ENCODE results near the gene AHRR. TPM values are rescaled to one million over a fixed set of nuclear protein-coding genes. Genes with fewer than 3 reads are reported as not detected.

AHRR gene
- total and polyA plus RNA-seq, 10 of the 15 experiments (the other 5 are each of a cell fraction or from before 2014, with no cell fraction given) = 0.90 to 35.2 (median 19.2) TPM

DNA sequence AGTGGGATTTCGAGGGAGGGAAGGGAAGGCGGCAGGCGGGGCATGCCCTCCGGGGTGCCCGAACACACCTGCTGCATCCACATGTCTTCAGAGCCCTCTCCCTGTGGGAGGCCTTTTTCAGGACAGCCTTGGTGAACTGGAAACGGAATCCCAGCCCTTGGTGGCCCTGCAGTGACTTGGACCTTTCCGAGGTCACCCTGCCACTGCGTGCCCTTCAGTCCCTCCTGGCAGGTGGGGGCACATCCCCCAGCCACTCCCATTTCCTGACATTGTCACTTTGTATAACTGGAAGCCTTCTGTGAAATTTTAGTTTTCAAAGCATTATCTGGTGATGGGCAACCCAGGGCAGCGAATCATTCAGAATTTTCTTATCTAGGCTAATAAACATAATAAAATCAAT, 11.0 kb upstream of the AHRR start:
- ChIA-PET RAD21 (ENCODE audit: unreplicated experiment) (no interaction called here), SMC1A (ENCODE audit: uncharacterized antibody, unreplicated experiment) (no interaction called here), POLR2A (no interaction called here), CTCF (no interaction called here)
- WGBS (ENCODE audit: insufficient coverage, insufficient replicate concordance, low lambda C conversion rate, missing lambda C conversion rate) = 96% methylated on average over 9 of the region's 9 CpGs
- Histone ChIP-seq H3K36me3 (ENCODE audit: control insufficient read depth in 2 of 2, insufficient read depth in 2 of 2, low read length in 1 of 2) (peaks cover 30 to 37% of the 10 kb centered on the region in 2 experiments), H3K9ac (ENCODE audit: control insufficient read depth, insufficient read depth, low read length) (no peak overlapping the region), H3K9me3 (replicated peaks; ENCODE audit: control insufficient read depth, insufficient read depth, low read length) (no peaks in the 10 kb centered on the region), H3K4me1 (ENCODE audit: control insufficient read depth, insufficient read depth, low read length) (no peaks in the 10 kb centered on the region), H3K4me2 (ENCODE audit: control insufficient read depth, insufficient read depth) (no peak overlapping the region), H3K79me2 (ENCODE audit: control insufficient read depth, insufficient read depth, low read length) (no peaks in the 10 kb centered on the region; the same call in 1 of the 2 replicates), H3K4me3 (no peak overlapping the region), H3K27ac (ENCODE audit: control insufficient read depth, insufficient read depth) (no peak overlapping the region), H3K27me3 (replicated peaks in 1 of 2; ENCODE audit: control insufficient read depth in 2 of 2, insufficient read depth in 2 of 2, low read length in 1 of 2) (no peaks in the 10 kb centered on the region), H2AFZ (ENCODE audit: control insufficient read depth, low read depth, low read length) (no peak overlapping the region), H4K20me1 (ENCODE audit: control insufficient read depth, insufficient read depth) (no peaks in the 10 kb centered on the region; the same call in 1 of the 2 replicates)
- no TSS peak for BruUV-seq (replicated peaks)
- TF ChIP-seq GATAD2B (conservative IDR thresholded peaks at IDR 0.05; ENCODE audit: low read depth) (no peak), ZNF207 (IDR thresholded peaks at IDR 0.05; ENCODE audit: borderline replicate concordance) (no peak), RFX5 (IDR thresholded peaks at IDR 0.05; ENCODE audit: low read depth, low read length) (no peak), RB1 (IDR thresholded peaks at IDR 0.05; ENCODE audit: borderline replicate concordance) (no peak), NR2C1 (IDR thresholded peaks at IDR 0.05) (no peak), MTA2 (IDR thresholded peaks at IDR 0.05; ENCODE audit: low read depth) (no peak), NFIC (IDR thresholded peaks at IDR 0.05; ENCODE audit: low read depth, low read length) (no peak), CREM (IDR thresholded peaks at IDR 0.05; ENCODE audit: low read depth) (no peak), PAX8 (IDR thresholded peaks at IDR 0.05) (no peak), JUND (IDR thresholded peaks at IDR 0.05; ENCODE audit: low read depth, low read length) (no peak)
- TF ChIP-seq, protein P1, sequence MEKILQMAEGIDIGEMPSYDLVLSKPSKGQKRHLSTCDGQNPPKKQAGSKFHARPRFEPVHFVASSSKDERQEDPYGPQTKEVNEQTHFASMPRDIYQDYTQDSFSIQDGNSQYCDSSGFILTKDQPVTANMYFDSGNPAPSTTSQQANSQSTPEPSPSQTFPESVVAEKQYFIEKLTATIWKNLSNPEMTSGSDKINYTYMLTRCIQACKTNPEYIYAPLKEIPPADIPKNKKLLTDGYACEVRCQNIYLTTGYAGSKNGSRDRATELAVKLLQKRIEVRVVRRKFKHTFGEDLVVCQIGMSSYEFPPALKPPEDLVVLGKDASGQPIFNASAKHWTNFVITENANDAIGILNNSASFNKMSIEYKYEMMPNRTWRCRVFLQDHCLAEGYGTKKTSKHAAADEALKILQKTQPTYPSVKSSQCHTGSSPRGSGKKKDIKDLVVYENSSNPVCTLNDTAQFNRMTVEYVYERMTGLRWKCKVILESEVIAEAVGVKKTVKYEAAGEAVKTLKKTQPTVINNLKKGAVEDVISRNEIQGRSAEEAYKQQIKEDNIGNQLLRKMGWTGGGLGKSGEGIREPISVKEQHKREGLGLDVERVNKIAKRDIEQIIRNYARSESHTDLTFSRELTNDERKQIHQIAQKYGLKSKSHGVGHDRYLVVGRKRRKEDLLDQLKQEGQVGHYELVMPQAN (conservative IDR thresholded peaks at IDR 0.05) = no peak
- TF ChIP-seq, protein P2, sequence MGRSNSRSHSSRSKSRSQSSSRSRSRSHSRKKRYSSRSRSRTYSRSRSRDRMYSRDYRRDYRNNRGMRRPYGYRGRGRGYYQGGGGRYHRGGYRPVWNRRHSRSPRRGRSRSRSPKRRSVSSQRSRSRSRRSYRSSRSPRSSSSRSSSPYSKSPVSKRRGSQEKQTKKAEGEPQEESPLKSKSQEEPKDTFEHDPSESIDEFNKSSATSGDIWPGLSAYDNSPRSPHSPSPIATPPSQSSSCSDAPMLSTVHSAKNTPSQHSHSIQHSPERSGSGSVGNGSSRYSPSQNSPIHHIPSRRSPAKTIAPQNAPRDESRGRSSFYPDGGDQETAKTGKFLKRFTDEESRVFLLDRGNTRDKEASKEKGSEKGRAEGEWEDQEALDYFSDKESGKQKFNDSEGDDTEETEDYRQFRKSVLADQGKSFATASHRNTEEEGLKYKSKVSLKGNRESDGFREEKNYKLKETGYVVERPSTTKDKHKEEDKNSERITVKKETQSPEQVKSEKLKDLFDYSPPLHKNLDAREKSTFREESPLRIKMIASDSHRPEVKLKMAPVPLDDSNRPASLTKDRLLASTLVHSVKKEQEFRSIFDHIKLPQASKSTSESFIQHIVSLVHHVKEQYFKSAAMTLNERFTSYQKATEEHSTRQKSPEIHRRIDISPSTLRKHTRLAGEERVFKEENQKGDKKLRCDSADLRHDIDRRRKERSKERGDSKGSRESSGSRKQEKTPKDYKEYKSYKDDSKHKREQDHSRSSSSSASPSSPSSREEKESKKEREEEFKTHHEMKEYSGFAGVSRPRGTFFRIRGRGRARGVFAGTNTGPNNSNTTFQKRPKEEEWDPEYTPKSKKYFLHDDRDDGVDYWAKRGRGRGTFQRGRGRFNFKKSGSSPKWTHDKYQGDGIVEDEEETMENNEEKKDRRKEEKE (IDR thresholded peaks at IDR 0.05) = no peak
- TF ChIP-seq, protein P3, sequence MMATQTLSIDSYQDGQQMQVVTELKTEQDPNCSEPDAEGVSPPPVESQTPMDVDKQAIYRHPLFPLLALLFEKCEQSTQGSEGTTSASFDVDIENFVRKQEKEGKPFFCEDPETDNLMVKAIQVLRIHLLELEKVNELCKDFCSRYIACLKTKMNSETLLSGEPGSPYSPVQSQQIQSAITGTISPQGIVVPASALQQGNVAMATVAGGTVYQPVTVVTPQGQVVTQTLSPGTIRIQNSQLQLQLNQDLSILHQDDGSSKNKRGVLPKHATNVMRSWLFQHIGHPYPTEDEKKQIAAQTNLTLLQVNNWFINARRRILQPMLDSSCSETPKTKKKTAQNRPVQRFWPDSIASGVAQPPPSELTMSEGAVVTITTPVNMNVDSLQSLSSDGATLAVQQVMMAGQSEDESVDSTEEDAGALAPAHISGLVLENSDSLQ (IDR thresholded peaks at IDR 0.05) = no peak
- DNase-seq (ENCODE audit: low read depth, low spot score) (no peak), FAIRE-seq (no peak), ATAC-seq (no peak)
- intact Hi-C loops (cut with micrococcal nuclease; ENCODE audit: unreplicated experiment) = loop anchor here (10.0 kb wide), 2 partner anchors 234 to 344 kb away; no protein-coding TSS in a partner anchor
- in situ Hi-C loops (cut with MboI) = loop anchor here (5.0 kb wide), 1 partner anchor 577 kb away; no protein-coding TSS in a partner anchor

Data from GM12878 (cell line).